ENCODE results near the gene ACTL9. TPM values are rescaled to one million over a fixed set of nuclear protein-coding genes. Genes with fewer than 3 reads are reported as not detected.
"Not testable (repeated sequence)": the region's sequence is repeated elsewhere in the genome, so short reads cannot be mapped to it uniquely, and the experiment has no call there.

Gene ACTL9
- total RNA-seq (2016; rRNA removed; fragmentation: Illumina TruSeq; extraction: Trizol) (not detected in 2 replicates), polyA plus RNA-seq (2011; rRNA removed) (not detected in 2 replicates), polyA minus RNA-seq (2011; rRNA and poly(A)+ RNA removed; ENCODE audit: low replicate concordance) (not detected in 2 replicates), Bru-seq, nascent RNA (not detected), BruChase-seq, experiment 1, labeled RNA remaining after a 6-hour chase (not detected), BruChase-seq, experiment 2, labeled RNA remaining after a 2-hour chase (not detected)
- total RNA-seq (2016; cell fraction: cytosol; rRNA removed; fragmentation: Illumina TruSeq; extraction: Trizol; ENCODE audit: low read depth), result not detected in 2 replicates
- total RNA-seq (2016; cell fraction: insoluble cytoplasmic fraction; rRNA removed; fragmentation: Illumina TruSeq; extraction: Trizol), result not detected in 2 replicates
- total RNA-seq (2016; cell fraction: membrane; rRNA removed; fragmentation: Illumina TruSeq; extraction: Trizol), result not detected in 2 replicates
- total RNA-seq (2016; cell fraction: nucleus; rRNA removed; fragmentation: Illumina TruSeq; extraction: Trizol), result not detected in 2 replicates
- not detected in 2 replicates for polyA plus RNA-seq (2011; cell fraction: cytosol; rRNA removed)
- polyA plus RNA-seq (2011; cell fraction: nucleus; rRNA removed), result not detected in 2 replicates
- polyA plus RNA-seq (2012), result not detected in 2 replicates
- not detected in 2 replicates for polyA plus RNA-seq (2016; cell fraction: cytosol; fragmentation: Illumina TruSeq; extraction: Trizol; ENCODE audit: low read depth)
- polyA plus RNA-seq (2016; cell fraction: insoluble cytoplasmic fraction; fragmentation: Illumina TruSeq; extraction: Trizol; ENCODE audit: low read depth), result not detected in 2 replicates
- polyA plus RNA-seq (2016; cell fraction: membrane; fragmentation: Illumina TruSeq; extraction: Trizol; ENCODE audit: low read depth), result not detected in 2 replicates
- not detected in 2 replicates for polyA plus RNA-seq (2016; cell fraction: nucleus; fragmentation: Illumina TruSeq; extraction: Trizol; ENCODE audit: insufficient read depth, low read depth)
- polyA minus RNA-seq (2011; cell fraction: cytosol; rRNA and poly(A)+ RNA removed), result not detected in 2 replicates
- not detected in 2 replicates for polyA minus RNA-seq (2011; cell fraction: nucleus; rRNA and poly(A)+ RNA removed)
- long read RNA-seq, experiment 1, result 0 reads
- long read RNA-seq, experiment 2, result 0 reads

GRCh38 chr19:8698433-8699063 is at the start of gene ACTL9:
ACTL9 (minus strand) TSS chr19:8698795; CDS start chr19:8698701, 94 bp downstream.
- H2AFZ ChIP-seq (ENCODE audit: low read length), result no peak within 1 kb of the TSS
- no peaks in the 10 kb centered on the region for H3K4me1 ChIP-seq (ENCODE audit: insufficient read depth, low read length)
- ChIA-PET POLR2A (no interaction called here), CTCF (ENCODE audit: low intra/inter-chr PET ratio, low total read pairs) (interaction anchor here (0.5 kb wide), 1 partner anchor 56 kb away, joined by 3 read pairs; no protein-coding TSS in a partner anchor)
- TF ChIP-seq CREB1 (IDR thresholded peaks at IDR 0.05) (peak; percentile 94), CREB1 (CRISPR knock-in tag; IDR thresholded peaks at IDR 0.05) (no peak), ZNF160 (CRISPR knock-in tag; IDR thresholded peaks at IDR 0.05) (no peak), ATF7 (IDR thresholded peaks at IDR 0.05) (peak; percentile 78), ATF7 (CRISPR knock-in tag; IDR thresholded peaks at IDR 0.05) (no peak), XRCC5 (optimal IDR thresholded peaks at IDR 0.05; ENCODE audit: low read length) (no peak)
- H3K36me3 ChIP-seq (replicated peaks in 1 of 2; ENCODE audit: control insufficient read depth in 1 of 2, insufficient read depth in 2 of 2, low read length in 2 of 2), result no peaks in the 10 kb centered on the region
- H3K9ac ChIP-seq (ENCODE audit: insufficient read depth, low read depth, low read length), result no peak within 1 kb of the TSS
- no peak within 1 kb of the TSS for H3K4me2 ChIP-seq (ENCODE audit: low read depth, low read length)
- WGBS (ENCODE audit: low lambda C conversion rate), result 51% methylated on average over 11 of the region's 23 CpGs
- in situ Hi-C loops (cut with HindIII; ENCODE audit: extremely low pct_ligation_motif_present, low pct_unique_long_range_greater_than_20kb), result no loop called here
- no peak for FAIRE-seq
- ATAC-seq, result no peak
- H3K9me3 ChIP-seq (ENCODE audit: low read length), result no peaks in the 10 kb centered on the region
- intact Hi-C loops (cut with micrococcal nuclease; ENCODE audit: unreplicated experiment), result no loop called here
- BruUV-seq (replicated peaks), result no TSS peak
- no peak within 1 kb of the TSS for H3K4me3 ChIP-seq (replicated peaks in 1 of 3; ENCODE audit: insufficient read depth in 1 of 3, low read depth in 2 of 3, low read length in 3 of 3)
- no peaks in the 10 kb centered on the region; a peak in 1 of 5 replicates for H3K27me3 ChIP-seq (ENCODE audit: control insufficient read depth in 1 of 2, insufficient read depth in 2 of 2, low read length in 2 of 2)
- H3K79me2 ChIP-seq (ENCODE audit: insufficient read depth, low read length), result no peaks in the 10 kb centered on the region
- DNase-seq (ENCODE audit: low spot score), result no peak
- no peak within 1 kb of the TSS for H3K27ac ChIP-seq (ENCODE audit: extremely low read length, insufficient read depth, low read length)
- no peaks in the 10 kb centered on the region for H4K20me1 ChIP-seq (ENCODE audit: insufficient read depth, low read length)

- ATAC-seq; H3K9ac ChIP-seq (ENCODE audit: insufficient read depth, low read depth, low read length); H3K4me2 ChIP-seq (ENCODE audit: low read depth, low read length); intact Hi-C loops (cut with micrococcal nuclease; ENCODE audit: unreplicated experiment); H3K79me2 ChIP-seq (ENCODE audit: insufficient read depth, low read length); H3K27ac ChIP-seq (ENCODE audit: extremely low read length, insufficient read depth, low read length); H3K4me3 ChIP-seq (replicated peaks in 1 of 3; ENCODE audit: insufficient read depth in 1 of 3, low read depth in 2 of 3, low read length in 3 of 3); H3K36me3 ChIP-seq (replicated peaks in 1 of 2; ENCODE audit: control insufficient read depth in 1 of 2, insufficient read depth in 2 of 2, low read length in 2 of 2); DNase-seq (ENCODE audit: low spot score); in situ Hi-C loops (cut with HindIII; ENCODE audit: extremely low pct_ligation_motif_present, low pct_unique_long_range_greater_than_20kb); H3K9me3 ChIP-seq (ENCODE audit: low read length); H3K4me1 ChIP-seq (ENCODE audit: insufficient read depth, low read length); H2AFZ ChIP-seq (ENCODE audit: low read length); CTCF ChIA-PET (ENCODE audit: low intra/inter-chr PET ratio, low total read pairs); POLR2A ChIA-PET; BruUV-seq (replicated peaks); FAIRE-seq; H4K20me1 ChIP-seq (ENCODE audit: insufficient read depth, low read length); H3K27me3 ChIP-seq (ENCODE audit: control insufficient read depth in 1 of 2, insufficient read depth in 2 of 2, low read length in 2 of 2): not testable (repeated sequence)
- WGBS (ENCODE audit: low lambda C conversion rate), result 51% methylated on average over 6 of the region's 55 CpGs
Measured at GRCh38 chr19:8739291-8740065, 40.9 kb upstream of the ACTL9 start.

All from HepG2 (cell line).